ENCODE measurements around the gene CRACR2A.

The CRACR2A gene, protein sequence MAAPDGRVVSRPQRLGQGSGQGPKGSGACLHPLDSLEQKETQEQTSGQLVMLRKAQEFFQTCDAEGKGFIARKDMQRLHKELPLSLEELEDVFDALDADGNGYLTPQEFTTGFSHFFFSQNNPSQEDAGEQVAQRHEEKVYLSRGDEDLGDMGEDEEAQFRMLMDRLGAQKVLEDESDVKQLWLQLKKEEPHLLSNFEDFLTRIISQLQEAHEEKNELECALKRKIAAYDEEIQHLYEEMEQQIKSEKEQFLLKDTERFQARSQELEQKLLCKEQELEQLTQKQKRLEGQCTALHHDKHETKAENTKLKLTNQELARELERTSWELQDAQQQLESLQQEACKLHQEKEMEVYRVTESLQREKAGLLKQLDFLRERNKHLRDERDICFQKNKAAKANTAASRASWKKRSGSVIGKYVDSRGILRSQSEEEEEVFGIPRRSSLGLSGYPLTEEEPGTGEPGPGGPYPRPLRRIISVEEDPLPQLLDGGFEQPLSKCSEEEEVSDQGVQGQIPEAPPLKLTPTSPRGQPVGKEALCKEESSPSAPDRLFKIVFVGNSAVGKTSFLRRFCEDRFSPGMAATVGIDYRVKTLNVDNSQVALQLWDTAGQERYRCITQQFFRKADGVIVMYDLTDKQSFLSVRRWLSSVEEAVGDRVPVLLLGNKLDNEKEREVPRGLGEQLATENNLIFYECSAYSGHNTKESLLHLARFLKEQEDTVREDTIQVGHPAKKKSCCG

DNA sequence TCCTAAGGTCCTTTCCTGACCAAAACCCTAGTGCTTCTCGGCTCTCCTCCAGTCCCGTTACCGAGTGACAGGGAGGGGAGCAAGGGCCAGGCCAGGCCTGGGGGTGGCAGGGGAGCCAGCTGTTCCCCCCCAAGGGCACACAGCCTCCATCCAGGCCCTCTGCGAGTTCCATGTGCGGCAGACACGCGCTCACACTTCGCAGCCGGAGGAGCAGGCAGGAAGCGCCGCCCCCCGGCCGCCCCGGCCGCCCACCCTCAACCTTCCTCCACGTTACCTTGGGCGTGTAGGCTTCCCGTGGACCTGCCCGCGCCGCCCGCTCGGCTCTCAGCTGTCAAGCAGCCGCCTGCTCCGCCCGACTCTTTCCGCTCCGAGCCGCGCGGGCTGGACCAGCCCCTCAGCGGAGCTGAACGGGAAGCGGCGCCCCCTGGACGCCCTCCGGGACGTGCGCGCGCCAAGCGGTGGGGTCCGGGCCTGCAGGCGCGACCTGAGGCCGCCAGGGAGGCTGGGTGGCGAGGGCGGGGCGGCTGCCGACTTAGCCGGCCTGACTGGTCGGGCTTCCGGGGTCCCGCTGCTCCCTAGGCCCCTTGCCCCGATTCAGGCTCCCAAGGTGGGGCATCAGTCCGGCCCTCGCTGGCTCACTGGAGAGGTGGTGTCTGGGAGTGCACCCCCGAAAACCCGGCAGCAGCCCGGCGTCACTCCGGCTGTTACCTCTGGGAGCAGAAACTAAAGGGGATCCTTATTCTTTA is at the start of gene CRACR2A:
Gene CRACR2A, minus strand, starts transcription at position 369 of the 746 bp plus-strand sequence. CDS start 56,110 bp downstream, outside the sequence.
- DNase-seq (ENCODE audit: insufficient read length, low spot score) (peak; percentile 36), FAIRE-seq (no peak)
- TF ChIP-seq, protein P1, sequence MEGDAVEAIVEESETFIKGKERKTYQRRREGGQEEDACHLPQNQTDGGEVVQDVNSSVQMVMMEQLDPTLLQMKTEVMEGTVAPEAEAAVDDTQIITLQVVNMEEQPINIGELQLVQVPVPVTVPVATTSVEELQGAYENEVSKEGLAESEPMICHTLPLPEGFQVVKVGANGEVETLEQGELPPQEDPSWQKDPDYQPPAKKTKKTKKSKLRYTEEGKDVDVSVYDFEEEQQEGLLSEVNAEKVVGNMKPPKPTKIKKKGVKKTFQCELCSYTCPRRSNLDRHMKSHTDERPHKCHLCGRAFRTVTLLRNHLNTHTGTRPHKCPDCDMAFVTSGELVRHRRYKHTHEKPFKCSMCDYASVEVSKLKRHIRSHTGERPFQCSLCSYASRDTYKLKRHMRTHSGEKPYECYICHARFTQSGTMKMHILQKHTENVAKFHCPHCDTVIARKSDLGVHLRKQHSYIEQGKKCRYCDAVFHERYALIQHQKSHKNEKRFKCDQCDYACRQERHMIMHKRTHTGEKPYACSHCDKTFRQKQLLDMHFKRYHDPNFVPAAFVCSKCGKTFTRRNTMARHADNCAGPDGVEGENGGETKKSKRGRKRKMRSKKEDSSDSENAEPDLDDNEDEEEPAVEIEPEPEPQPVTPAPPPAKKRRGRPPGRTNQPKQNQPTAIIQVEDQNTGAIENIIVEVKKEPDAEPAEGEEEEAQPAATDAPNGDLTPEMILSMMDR (IDR thresholded peaks at IDR 0.05; ENCODE audit: insufficient read depth, missing control alignments): peak; percentile 60

DNA sequence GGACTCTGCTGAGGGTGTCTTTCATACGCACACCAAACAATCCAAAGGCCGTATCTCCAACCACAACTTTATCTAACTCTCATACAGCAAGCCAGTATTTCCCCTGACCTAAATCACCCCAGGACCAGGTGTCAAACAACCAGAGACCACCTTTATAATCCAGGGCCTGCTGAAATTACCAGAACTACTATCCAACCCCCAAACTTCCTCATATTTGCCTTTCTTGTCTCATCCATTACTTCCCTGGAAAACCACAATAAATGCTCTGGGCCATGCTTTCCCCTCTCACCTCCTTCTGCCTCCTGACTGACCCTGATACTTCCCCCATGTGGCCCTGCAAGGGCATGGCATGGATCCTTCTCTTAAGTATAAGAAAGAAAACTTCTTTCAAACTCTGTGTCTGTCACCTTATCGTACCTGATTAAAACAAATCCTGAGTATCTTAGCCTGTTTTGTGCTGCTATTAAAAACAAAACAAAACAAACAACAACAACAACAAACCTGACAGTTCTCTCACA is 44.7 kb upstream of the CRACR2A start:
- DNase-seq (ENCODE audit: insufficient read length, low spot score) (no peak), FAIRE-seq (no peak)
- TF ChIP-seq, protein P1 (IDR thresholded peaks at IDR 0.05; ENCODE audit: insufficient read depth, missing control alignments): no peak

- no peak for FAIRE-seq
- TF ChIP-seq, protein P1 (IDR thresholded peaks at IDR 0.05; ENCODE audit: insufficient read depth, missing control alignments): no peak
These were observed 42.7 kb upstream of the CRACR2A start for GRCh38 chr12:3795492-3796133.

DNA sequence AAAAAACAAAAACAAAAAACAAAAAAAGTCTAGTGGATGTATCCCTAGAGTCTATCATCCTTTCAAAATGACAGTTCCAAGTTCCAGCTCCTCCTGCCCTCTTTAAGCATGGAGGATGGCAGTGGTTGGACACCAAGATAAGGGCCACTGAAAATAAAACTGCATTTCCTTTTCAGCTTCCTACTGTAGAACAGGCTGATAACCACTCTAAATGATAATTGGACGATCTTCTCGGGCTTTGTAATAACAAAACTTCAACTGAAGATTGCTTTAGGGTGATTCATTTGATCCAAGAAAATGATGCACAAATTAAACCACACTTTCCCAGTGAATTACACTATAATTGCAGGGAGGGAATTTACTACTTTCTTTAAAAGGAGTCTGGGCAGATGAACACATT is 42.2 kb upstream of the CRACR2A start:
- DNase-seq (ENCODE audit: insufficient read length, low spot score) (no peak), FAIRE-seq (no peak)
- TF ChIP-seq, protein P1 (IDR thresholded peaks at IDR 0.05; ENCODE audit: insufficient read depth, missing control alignments): no peak

More at GRCh38 chr12:3795492-3796133, 42.7 kb upstream of the CRACR2A start:
- DNase-seq (ENCODE audit: insufficient read length, low spot score): no peak

DNA sequence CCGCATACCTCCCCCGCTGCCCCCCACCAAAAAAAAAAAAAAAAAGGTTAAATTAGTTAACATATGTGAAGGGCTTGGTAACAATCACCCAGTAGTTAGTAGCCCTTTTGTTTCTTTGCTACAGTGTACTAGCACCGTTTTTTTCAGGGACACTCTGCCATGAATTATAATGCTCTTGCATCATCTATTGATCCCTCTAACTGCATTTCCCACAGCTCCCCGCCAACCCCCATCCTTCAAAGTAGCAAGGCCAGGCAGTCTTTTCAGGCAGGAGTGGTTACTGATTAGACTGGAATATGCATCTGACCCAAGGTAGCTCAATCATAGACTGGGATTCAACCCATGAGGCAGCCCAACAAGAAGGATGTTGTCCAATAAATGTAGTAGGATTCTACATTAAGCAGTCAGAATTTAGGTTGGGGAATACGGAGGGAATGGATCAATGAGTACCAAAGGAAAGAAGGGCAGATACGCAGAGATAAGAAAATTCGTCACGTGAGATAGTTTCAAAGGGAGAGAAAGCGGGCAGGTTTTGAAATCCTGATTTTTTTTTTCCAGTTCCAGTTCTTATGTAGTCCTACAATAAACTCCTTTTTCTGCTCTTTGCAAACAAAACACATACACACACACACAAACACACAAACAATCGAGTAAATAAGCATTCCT is 39.8 kb upstream of the CRACR2A start:
- FAIRE-seq (no peak), DNase-seq (ENCODE audit: insufficient read length, low spot score) (no peak)
- TF ChIP-seq, protein P1 (IDR thresholded peaks at IDR 0.05; ENCODE audit: insufficient read depth, missing control alignments): no peak

- DNase-seq (ENCODE audit: insufficient read length, low spot score): no peak
- TF ChIP-seq, protein P1 (IDR thresholded peaks at IDR 0.05; ENCODE audit: insufficient read depth, missing control alignments): no peak
- no peak for FAIRE-seq
These were observed 38.5 kb upstream of the CRACR2A start for GRCh38 chr12:3791256-3791874.

Data from D721Med (cell line).